SKM-1 (cell line): ENCODE data around the gene TGOLN2.
"Not testable (repeated sequence)": the region's sequence is repeated elsewhere in the genome, so short reads cannot be mapped to it uniquely, and the experiment has no call there.

Source experiments
- DNase-seq: peaks from one replicate; lab custom pipeline; 2025; ENCODE audit not compliant: unreplicated experiment; lab: John Stamatoyannopoulos, UW

Gene TGOLN2

GRCh38 chr2:85327822-85328617 lies at the start of gene TGOLN2:
Gene TGOLN2, minus strand, starts transcription at chr2:85327989. Its CDS starts 27 bp downstream, at chr2:85327962.
- DNase-seq: peak; percentile 97

DNA sequence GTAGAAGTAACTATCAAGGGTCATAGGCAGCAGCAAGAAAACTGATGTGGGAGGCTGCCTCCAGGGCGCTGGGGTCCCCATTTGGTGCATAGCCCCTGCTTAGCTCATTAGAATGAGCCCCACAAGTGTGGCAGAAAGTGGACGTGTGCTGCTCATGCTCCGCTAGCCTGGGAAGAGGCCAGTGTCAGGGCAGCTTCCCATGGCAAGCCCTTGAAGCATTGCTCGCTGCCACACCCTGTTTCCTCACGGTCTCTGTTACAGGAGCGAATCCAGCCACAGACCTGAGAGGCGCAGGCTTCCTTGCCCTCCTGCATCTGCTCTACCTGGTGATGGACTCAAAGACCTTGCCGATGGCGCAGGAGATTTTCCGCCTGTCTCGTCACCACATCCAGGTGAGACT lies 49.3 kb upstream of the TGOLN2 start:
- no peak for DNase-seq

GRCh38 chr2:85376291-85377065 lies 48.7 kb upstream of the TGOLN2 start:
- no peak for DNase-seq

DNA sequence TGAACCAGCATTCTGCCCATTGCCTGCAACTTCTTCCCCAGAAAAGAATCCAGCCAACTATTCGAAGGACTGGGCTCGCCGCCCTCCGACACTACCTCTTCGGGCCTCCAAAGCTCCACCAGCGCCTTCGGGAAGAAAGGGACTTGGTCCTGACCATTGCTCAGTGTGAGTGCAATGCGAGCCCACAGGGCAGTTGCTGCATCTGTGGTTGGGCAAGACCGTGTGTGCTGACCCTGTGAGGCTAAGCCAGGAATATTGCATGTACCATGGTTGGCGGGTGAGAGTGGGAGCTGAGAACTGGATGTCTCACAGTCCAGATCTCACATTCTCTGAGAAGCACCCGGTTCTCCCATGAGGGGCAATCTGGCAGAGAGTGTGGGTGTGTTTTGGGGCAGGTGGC lies 43.3 kb upstream of the TGOLN2 start:
- no peak for DNase-seq

DNA sequence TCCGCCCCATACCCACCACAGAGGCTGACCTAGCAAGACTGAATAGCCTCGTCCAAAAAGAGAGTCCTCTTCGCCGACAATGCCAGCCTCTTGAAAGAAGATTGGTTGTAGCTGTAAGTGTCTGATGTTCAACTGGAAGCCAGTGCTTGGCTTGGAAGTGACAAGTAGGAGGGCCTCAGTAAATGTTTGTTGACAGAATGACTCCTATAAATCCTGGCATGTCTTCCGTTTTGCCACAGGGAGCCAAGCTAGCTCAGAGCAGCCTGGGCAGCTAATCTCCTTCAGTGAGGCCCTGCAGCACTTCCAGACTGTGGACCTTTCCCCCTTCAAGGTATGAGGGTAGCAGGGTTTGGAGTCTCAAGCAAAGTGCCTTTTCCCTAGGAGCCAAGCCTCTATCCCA lies 41.7 kb upstream of the TGOLN2 start:
- DNase-seq: no peak

DNA sequence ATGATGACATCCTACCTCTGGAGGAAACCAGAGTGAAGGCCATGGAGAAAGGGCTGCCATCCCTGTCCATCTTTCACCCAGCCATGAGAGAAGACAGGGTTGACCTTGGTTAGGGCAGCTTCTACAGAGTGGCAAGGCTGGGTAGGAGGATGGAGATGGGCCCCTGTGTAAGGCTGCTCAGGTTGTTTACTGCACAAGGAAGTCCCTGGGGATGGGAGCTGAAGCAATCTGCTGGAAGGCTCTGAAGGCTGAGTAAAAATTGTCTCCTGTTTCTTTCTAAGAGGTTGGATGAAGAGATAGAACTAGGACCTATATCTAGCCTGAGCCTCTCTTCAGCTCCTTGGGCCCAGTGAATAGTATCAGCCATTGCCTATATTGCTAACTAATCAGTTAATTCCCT lies 41.1 kb upstream of the TGOLN2 start:
- DNase-seq: no peak

GRCh38 chr2:85367180-85367579 lies 39.4 kb upstream of the TGOLN2 start:
- no peak for DNase-seq

GRCh38 chr2:85362653-85363387 lies 35.0 kb upstream of the TGOLN2 start:
- not testable (repeated sequence) for DNase-seq

- no peak for DNase-seq
Measured at GRCh38 chr2:85357736-85358135, 29.9 kb upstream of the TGOLN2 start.

DNA sequence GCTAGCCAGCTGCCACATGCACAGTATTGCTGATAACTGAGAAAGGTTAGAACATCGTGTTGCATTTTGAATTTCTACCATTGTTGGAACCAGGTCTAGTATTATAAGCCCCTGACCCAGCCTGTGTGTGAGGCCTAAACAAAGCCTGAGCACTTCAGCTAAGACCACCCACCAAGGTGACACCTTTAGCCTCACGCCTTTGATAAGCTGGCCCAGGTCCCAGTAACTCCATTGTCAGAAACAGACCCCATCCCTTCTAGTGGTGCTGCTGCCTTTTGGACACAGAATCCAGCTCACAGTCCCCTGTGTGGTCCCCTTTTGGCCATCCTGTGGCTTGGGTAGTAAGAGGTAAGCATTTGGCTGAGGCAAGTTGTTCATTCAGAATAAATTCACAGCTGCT lies 28.4 kb upstream of the TGOLN2 start:
- no peak for DNase-seq

DNA sequence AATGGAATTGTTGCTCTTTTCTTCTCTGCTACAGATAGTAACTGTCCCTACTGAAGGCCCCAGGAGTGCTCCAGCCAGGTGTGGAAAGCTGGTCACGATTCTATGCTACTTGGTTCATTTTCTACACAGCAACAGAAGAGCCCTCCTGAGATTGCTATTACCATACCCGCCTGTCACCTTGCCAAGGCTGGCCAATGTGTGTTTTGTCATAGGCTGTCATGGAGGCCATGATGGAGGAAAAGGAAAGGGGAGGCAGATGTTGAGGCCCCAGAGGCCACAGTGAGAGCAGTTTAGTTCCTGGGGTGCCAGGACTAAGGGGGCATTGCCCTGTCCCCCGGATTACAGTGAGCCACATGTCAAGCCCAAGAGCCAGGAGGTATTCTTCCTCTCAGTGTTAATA lies 27.7 kb upstream of the TGOLN2 start:
- no peak for DNase-seq

- no peak for DNase-seq
Measured at GRCh38 chr2:85355073-85355410, 27.3 kb upstream of the TGOLN2 start.

DNA sequence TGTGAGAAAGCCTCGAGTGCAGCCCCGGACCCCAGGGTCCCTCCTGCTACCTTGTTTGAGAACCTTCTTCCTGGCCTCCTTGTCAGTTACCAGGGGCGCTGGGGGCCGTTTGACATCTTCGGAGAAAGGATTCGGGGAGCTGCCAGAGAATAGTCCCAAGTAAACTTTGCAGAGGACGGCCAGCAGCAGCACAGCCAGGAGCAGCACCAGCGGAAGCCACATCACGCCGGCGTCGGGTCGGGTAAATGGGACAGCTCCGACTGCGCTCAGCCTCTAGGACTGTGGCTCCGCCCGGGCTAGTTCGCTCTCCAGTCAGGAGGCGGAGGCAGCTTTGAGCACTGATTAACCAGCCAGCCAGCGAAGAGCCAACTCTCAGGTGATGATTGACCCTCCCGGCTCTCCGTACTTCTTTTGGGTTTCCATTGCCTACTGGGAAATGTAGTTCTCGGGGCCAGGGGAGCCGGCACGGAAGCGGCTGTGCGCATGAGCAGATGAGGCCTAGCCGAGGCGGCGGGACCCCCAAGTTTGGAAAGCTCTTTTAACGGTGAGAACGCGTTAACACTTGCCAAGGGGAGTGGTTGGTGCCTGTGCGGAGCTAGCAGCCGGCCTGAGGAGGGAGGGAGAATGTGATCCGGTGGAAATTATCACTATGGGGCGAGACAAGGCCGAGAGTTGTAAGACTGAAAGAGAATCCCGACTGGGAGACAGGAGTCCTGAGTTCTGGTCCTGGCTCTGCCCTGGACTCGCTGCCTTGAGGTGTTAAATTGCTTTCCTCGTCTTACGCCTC lies 26.7 kb upstream of the TGOLN2 start, which contains the start of the genes ELMOD3 and RETSAT:
Gene ELMOD3 (plus strand): TSS at position 484 of the 787 bp plus-strand sequence. CDS start 2,430 bp downstream, outside the sequence.
Gene RETSAT (minus strand): TSS at position 243 of the 787 bp plus-strand sequence. CDS start 21 bp downstream, at position 222.
- peak; percentile 100 for DNase-seq

DNA sequence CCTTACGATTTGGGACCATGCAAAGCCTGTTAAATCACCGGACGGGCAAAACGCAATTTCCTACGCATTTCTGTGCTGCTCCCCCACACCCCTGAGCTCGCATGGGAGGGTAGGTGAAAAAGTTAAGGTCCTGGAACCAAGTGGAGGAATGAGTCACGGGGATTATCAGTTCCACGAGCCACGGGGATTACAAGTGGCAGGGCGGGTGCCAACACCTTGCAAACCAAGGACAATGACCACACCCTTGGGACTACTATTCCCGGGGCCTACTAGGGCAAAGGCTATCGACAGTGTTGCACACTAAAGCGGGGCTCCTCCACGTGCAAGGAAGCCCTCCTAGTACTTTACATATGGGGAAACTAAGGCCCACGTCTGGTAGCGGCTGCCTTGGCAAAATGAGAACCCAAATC lies 26.1 kb upstream of the TGOLN2 start:
- DNase-seq: no peak

GRCh38 chr2:85347599-85347998 lies 19.8 kb upstream of the TGOLN2 start:
- no peak for DNase-seq

DNA sequence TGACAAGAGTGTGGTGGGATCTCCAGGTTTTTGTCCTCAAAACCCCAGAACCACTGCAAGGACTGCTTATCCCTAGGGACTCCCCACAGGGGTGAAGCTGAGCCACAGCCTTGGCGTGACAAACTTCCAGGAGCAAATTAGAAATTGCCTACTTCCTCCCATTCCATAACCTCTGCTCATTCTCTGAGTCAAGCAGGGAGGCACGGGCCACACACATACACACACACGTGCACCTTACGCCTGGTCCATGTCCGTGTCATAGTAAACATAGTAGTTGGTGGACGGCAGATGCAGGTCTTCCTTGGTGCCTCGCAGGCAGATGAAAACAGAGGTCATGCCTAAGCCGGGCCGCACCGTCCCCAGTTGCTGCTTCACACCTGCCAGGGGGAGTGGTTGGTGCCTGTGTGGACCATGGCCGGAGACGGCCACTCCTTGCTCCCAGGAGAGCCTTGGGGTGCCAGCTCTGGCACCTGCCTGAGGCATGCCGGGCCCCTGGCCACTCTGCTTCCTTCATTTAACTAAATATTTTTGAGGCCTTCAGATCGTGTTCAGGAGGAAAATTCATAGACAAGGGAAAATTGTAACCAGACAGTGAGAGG lies 16.7 kb upstream of the TGOLN2 start:
- no peak for DNase-seq

- DNase-seq: not testable (repeated sequence)
Measured at GRCh38 chr2:85343207-85343895, 15.6 kb upstream of the TGOLN2 start.

DNA sequence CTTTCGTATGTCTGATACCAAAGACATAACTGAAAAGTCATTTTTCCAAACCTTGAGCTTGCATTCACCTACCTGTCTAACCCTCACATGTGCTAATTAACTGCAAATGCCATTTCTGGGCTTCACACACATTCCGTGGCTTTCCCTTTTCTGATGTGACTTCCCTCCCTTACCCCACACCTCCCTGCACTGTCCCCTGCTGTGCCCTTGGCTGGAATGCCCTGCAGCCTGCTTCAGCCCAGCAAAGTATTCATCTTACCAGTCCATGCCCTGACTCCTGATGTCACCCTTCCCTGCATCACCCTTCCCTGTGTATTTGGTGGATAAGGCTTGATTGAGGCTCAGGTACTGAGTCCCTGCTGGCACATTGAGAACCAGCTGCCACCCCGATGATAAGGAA lies 14.4 kb upstream of the TGOLN2 start:
- DNase-seq: no peak

GRCh38 chr2:85341269-85342029 lies 13.7 kb upstream of the TGOLN2 start:
- DNase-seq: no peak
